LNCAP (cell line): ENCODE results near the gene EPS15.

Source experiments
- CTCF ChIP-seq: fragments of 450-650 bp; IDR thresholded peaks from 2 replicates; pipeline ENCODE4 v1.5.1; 2017; ENCODE audit warnings: mild to moderate bottlenecking

Gene EPS15

GRCh38 chr1:51444096-51444495, 75.0 kb downstream of the EPS15 start:
- TF ChIP-seq CTCF = no peak

- no peak for TF ChIP-seq CTCF
These were observed 75.5 kb downstream of the EPS15 start for GRCh38 chr1:51443555-51443954.

GRCh38 chr1:51442616-51443015, 76.5 kb downstream of the EPS15 start:
- TF ChIP-seq CTCF = no peak

GRCh38 chr1:51442198-51442597, 76.9 kb downstream of the EPS15 start:
- no peak for TF ChIP-seq CTCF

GRCh38 chr1:51439895-51440294, 79.2 kb downstream of the EPS15 start:
- no peak for TF ChIP-seq CTCF

- no peak for TF ChIP-seq CTCF
These were observed 80.0 kb downstream of the EPS15 start for GRCh38 chr1:51439053-51439452.

GRCh38 chr1:51435878-51436277, 83.2 kb downstream of the EPS15 start:
- TF ChIP-seq CTCF = no peak

GRCh38 chr1:51433972-51434510, 85.0 kb downstream of the EPS15 start:
- no peak for TF ChIP-seq CTCF
